Mononuclear cell (primary cell): Measurements from ENCODE around the gene MAGEA2. TPM values are rescaled to one million over a fixed set of nuclear protein-coding genes. Genes with fewer than 3 reads are reported as not detected.
"Not testable (repeated sequence)": the region's sequence is repeated elsewhere in the genome, so short reads cannot be mapped to it uniquely, and the experiment has no call there.

Source experiments
- H3K27me3 ChIP-seq: 2 replicates; pipeline ENCODE4 v1.6.0; 2011; ENCODE audit warnings: low read length, control low read depth; ENCODE audit not compliant: insufficient read depth
- H3K4me1 ChIP-seq: 2 replicates; pipeline ENCODE4 v1.5.1; 2011; ENCODE audit warnings: mild to moderate bottlenecking, low read length, control low read depth; ENCODE audit not compliant: insufficient read depth
- H3K4me3 ChIP-seq: 2 replicates; pipeline ENCODE4 v1.5.1; 2011; ENCODE audit warnings: mild to moderate bottlenecking, low read length, moderate library complexity
- H3K9me3 ChIP-seq: 2 replicates; pipeline ENCODE4 v1.5.1; 2011; ENCODE audit warnings: low read depth, mild to moderate bottlenecking, control low read depth, low read length
- total RNA-seq: library from RNA; depleted of rRNA; stranded (reverse); fragments of >200 nt; gene quantifications from one replicate; pipeline ENCODE4 v1.2.3, GENCODE V29; 2012

MAGEA2 gene
- total RNA-seq, 1 donor = not detected

DNA sequence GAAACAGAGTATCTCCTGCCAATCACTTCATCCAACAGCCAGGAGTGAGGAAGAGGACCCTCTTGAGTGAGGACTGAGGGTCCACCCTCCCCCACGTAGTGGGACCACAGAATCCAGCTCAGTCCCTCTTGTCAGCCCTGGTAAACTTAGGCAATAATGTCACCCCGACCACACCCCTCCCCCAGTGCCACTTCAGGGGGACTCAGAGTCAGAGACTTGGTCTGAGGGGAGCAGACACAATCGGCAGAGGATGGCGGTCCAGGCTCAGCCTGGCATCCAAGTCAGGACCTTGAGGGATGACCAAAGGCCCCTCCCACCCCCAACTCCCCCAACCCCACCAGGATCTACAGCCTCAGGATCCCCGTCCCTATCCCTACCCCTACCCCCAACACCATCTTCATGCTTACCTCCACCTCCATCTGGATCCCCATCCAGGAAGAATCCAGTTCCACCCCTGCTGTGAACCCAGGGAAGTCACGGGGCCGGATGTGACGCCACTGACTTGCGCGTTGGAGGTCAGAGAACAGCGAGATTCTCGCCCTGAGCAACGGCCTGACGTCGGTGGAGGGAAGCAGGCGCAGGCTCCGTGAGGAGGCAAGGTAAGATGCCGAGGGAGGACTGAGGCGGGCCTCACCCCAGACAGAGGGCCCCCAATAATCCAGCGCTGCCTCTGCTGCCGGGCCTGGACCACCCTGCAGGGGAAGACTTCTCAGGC is 20.2 kb downstream of the MAGEA2 start, which contains the start of the genes CSAG1 and MAGEA12:
Gene CSAG1, minus strand, starts transcription at position 461 of the 715 bp plus-strand sequence. CDS start 1,261 bp downstream, outside the sequence.
Gene MAGEA12, plus strand, starts transcription at position 497 of the 715 bp plus-strand sequence. CDS start 2,405 bp downstream, outside the sequence.
- no peaks in the 10 kb centered on the region for H3K4me1 ChIP-seq
- no peaks in the 10 kb centered on the region for H3K27me3 ChIP-seq
- no peaks in the 10 kb centered on the region for H3K9me3 ChIP-seq
- no peak within 1 kb of the TSS for H3K4me3 ChIP-seq

DNA sequence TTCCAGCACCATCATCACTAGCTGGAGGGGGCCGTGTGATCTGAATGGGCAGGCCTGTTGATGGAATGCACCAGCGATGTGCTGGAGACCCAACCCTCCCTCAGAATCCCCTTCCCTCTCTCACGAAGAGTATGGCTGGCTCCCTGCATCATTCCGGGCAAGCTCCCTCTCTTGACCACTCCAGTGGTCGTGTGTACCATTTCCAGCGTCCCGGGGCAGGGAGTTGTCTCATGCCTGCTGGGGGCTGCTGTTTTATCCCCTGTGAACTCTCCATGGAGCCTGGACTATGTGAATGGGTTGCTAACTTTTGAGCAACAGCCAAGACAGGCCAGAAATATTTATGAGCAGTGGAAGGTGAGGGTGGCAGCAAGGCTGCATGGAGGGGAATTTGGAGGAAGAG is 28.2 kb downstream of the MAGEA2 start:
- H3K4me3 ChIP-seq = no peak overlapping the region
- H3K9me3 ChIP-seq = no peaks in the 10 kb centered on the region
- H3K27me3 ChIP-seq = no peaks in the 10 kb centered on the region
- no peaks in the 10 kb centered on the region for H3K4me1 ChIP-seq

DNA sequence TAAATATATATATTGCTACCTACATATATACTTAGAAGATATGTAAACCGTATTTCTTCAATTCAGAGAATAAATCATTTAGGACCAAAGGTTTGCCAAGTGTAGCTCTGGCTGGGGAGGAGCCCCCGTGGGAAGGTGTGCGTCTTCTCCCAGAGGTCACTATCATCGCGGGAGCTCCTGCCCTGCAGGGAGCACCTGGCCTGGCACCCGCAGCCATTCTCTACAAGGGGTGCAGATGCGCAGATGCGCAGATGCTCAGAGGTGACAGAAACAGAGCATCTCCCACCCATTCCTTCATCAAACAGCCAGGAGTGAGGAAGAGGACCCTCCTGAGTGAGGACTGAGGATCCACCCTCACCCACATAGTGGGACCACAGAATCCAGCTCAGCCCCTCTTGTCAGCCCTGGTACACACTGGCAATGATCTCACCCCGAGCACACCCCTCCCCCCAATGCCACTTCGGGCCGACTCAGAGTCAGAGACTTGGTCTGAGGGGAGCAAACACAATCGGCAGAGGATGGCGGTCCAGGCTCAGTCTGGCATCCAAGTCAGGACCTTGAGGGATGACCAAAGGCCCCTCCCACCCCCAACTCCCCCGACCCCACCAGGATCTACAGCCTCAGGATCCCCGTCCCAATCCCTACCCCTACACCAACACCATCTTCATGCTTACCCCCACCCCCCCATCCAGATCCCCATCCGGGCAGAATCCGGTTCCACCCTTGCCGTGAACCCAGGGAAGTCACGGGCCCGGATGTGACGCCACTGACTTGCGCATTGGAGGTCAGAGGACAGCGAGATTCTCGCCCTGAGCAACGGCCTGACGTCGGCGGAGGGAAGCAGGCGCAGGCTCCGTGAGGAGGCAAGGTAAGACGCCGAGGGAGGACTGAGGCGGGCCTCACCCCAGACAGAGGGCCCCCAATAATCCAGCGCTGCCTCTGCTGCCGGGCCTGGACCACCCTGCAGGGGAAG is 39.5 kb downstream of the MAGEA2 start, which contains the start of gene MAGEA2B:
Gene MAGEA2B, plus strand, starts transcription at position 814 of the 973 bp plus-strand sequence. CDS start 2,479 bp downstream, outside the sequence.
- H3K4me1 ChIP-seq, H3K27me3 ChIP-seq, H3K9me3 ChIP-seq, H3K4me3 ChIP-seq: not testable (repeated sequence)

DNA sequence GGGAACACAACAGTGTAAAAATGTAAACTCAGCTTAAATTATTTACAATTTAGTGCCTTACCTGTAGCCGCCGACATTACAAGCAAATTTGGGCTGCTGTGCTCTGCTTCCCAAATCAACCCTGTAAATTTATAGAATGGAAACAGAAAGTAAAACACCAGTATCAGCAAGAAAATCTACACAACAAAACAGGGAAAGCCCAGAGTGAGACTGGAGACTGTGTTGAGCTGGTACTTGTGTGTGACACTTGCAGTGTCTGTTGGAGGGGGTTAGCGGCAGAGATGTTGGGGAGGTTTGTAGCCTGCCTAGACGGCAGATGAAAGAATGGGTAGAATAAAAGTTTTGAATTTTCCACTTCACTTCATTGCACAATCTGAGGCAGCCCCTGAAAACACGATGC is 40.4 kb downstream of the MAGEA2 start:
- H3K4me1 ChIP-seq, H3K27me3 ChIP-seq, H3K4me3 ChIP-seq, H3K9me3 ChIP-seq: not testable (repeated sequence)

DNA sequence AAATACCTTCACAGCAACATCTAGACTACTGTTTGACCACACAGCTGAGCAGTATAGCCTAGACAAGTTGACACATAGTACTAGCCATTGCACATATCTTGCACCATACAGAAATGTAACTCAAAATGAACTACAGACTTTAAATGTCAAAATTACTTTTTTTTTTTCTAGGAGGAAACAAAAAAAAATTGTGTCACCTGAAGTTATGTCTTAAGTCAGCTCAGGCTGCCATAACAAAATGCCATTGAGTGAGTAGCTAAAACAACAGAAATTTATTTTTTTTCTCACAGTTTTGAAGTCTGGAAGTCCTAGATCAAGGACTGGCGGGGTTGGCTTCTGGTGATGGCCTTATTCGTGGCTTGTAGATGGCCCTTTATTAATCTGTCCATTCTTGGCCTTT is 44.5 kb downstream of the MAGEA2 start, which contains the start of gene CSAG2:
Gene CSAG2, minus strand, starts transcription at position 101 of the 400 bp plus-strand sequence. CDS start 161 bp downstream, outside the sequence.
- not testable (repeated sequence) for H3K4me3 ChIP-seq, H3K9me3 ChIP-seq, H3K4me1 ChIP-seq, H3K27me3 ChIP-seq

DNA sequence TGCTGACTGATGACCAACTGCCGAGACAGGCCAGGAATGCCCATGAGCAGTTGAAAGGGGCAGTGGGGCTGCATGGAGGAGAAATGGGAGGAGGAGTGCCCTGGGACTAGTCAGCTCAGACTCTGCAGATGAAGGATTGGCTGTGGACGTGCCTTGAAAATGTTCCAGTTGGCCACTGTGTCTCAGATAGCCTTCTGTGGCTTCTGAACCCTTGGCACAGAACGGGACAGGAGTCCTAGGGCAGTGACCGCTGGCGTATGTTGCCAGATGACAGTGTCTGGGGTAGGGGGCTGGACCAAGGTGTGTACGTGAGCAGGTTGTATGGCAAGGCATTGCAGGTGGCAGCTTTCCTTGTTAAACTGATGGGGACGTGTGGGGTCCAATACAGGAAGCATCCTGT is 47.1 kb downstream of the MAGEA2 start:
- not testable (repeated sequence) for H3K4me1 ChIP-seq, H3K27me3 ChIP-seq, H3K4me3 ChIP-seq, H3K9me3 ChIP-seq

DNA sequence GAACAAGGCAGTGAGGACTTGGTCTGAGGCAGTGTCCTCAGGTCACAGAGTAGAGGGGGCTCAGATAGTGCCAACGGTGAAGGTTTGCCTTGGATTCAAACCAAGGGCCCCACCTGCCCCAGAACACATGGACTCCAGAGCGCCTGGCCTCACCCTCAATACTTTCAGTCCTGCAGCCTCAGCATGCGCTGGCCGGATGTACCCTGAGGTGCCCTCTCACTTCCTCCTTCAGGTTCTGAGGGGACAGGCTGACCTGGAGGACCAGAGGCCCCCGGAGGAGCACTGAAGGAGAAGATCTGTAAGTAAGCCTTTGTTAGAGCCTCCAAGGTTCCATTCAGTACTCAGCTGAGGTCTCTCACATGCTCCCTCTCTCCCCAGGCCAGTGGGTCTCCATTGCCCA is 53.3 kb downstream of the MAGEA2 start:
- not testable (repeated sequence) for H3K4me3 ChIP-seq, H3K4me1 ChIP-seq, H3K27me3 ChIP-seq, H3K9me3 ChIP-seq

Other genes with a start within 250 kb of the MAGEA2 start
- gene GABRQ, start 115.9 kb downstream of the MAGEA2 start, total RNA-seq = under 0.01 TPM
- not detected for gene MAGEA3, start 55.0 kb downstream of the MAGEA2 start, total RNA-seq
- not detected for gene CSAG2, start 44.6 kb downstream of the MAGEA2 start, total RNA-seq
- 0.10 TPM for gene MAGEA2B, start 39.2 kb downstream of the MAGEA2 start, total RNA-seq
- not detected for gene CSAG1, start 20.1 kb downstream of the MAGEA2 start, total RNA-seq
- gene MAGEA12, start 20.1 kb downstream of the MAGEA2 start, total RNA-seq = not detected
- gene CSAG3, start 5.4 kb upstream of the MAGEA2 start, total RNA-seq = not detected
- gene MAGEA6, start 15.8 kb upstream of the MAGEA2 start, total RNA-seq = not detected
- gene CETN2, start 76.9 kb upstream of the MAGEA2 start, total RNA-seq = 9.7 TPM
- gene NSDHL, start 77.2 kb upstream of the MAGEA2 start, total RNA-seq = 2.7 TPM
- 24.9 TPM for gene ZNF185, start 144.2 kb upstream of the MAGEA2 start, total RNA-seq
- not detected for gene PNMA5, start 240.3 kb upstream of the MAGEA2 start, total RNA-seq